GM18502 (cell line): ENCODE measurements around the gene SLC36A2.
"Not testable (repeated sequence)": the region's sequence is repeated elsewhere in the genome, so short reads cannot be mapped to it uniquely, and the experiment has no call there.

Source experiments
- ATAC-seq: cut with Tn5 transposase; IDR thresholded peaks from one replicate; pipeline ENCODE4 v1.9.1; 2021; ENCODE audit warnings: mild to moderate bottlenecking; ENCODE audit not compliant: unreplicated experiment, poor library complexity

The SLC36A2 gene

DNA sequence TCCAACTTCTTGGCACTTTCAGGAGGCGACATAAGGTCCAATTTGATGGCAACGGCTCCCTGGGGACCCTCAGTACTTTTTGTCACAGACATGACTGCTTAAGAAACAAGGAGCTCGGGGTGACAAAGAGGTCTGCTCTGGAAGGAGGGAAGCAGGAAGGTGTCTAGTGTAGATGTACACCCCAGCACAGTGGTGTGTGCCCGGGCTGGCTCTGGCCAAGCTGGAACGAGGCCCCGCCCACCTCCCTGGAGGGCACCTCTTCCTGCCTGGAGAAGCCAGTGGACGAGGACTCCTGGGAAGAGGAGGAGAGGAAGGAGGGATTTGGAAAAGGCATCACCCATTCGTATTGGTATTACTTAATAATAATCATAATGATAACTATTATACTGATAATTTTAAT, at the start of gene SLC36A2:
TSS of gene SLC36A2 (minus strand) at position 191 of the 400 bp plus-strand sequence. CDS start at position 92, 99 bp downstream.
- ATAC-seq: no peak

DNA sequence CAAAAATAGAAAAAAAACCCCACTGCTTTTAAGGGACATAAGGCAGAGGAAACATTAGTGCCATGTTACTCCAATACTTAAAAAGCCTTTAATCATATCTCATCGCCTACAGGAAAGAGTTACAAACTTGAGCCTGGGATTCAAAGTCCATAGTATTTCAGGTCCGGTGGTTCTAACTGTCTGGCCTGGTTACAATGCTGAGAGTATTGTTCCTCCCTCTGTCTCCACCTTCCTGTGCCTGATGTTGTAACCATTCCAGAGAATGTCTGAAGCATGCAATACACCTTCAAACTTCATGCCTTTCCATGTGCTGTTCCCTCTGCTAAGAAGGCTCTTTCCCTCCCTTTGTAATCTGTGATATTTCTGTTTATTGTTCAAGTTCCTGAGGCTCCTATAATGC, 41.6 kb upstream of the SLC36A2 start:
- ATAC-seq: no peak

DNA sequence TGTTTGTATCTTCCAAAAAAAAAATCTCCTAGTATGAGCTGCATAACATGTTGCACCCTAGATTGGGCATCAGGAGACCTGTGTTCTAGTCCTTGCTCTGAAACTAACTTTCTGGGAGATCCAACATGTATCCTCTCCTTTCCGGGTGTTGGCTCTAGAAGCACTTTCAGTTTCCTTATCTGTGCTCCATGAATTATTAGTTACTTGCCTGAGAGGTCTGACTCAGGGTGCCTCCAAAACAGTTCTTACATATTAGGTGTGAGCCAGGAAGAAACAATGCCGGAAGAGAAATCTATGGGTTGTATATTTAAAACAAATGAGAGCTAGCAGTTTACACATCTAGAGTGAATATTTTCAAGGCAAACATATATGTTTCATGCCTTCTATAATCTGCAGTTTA, 36.7 kb upstream of the SLC36A2 start:
- no peak for ATAC-seq

DNA sequence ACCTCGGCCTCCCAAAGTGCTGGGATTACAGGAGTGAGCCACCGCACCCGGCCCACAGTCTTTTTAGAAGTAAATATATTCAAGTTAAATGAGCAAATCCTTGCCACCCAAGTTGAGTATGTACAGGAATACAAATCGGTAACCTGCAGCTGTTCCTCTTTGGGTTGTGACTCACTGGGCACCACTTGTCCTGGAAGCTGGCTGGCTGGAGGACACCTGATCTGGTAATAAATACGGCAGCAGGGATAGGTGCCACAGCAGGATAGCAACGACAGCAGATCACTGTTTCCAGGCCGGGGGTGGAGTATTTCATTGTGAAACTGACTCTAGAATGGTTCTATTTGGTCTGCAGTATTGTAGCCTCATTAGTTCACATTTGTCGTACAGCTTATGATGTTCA, 35.7 kb upstream of the SLC36A2 start:
- no peak for ATAC-seq

DNA sequence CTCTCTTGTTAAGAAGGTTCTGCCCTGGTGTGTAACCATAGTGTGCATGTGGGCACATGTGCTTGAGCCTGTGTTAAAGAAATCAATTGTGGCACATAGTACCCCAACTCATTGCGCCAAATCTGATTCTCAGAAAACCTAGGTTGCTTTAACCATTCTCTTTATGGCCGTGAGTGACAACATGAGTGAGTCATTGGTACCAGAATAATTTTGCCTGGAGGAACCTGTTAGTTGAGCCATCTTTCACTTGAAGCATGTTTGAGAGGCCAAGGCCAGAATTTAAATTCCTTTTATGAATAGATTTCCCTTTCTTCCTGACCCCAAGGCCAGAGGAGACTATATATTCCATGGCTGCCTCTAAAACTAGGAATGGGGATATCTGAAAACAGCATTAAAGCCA, 35.2 kb upstream of the SLC36A2 start:
- no peak for ATAC-seq

DNA sequence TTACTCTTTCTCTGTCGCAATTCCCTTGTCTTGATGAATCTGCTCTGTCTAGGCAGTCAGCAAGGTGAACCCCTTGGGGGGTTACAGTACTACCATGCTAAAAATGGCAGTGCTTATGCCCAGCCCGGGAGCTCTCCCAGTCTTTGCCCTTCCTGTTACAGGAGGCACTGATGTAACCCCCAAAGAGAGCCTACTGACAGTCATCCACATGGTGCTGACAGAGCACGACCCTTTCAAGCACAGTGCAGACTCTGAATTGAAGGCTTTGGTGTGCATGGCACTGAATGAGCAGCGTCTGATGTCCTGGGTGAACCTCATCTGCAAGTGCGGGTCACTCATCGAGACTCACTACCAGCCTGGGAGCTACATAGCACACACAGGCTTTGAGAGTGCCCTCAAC, 34.5 kb upstream of the SLC36A2 start:
- ATAC-seq: no peak

DNA sequence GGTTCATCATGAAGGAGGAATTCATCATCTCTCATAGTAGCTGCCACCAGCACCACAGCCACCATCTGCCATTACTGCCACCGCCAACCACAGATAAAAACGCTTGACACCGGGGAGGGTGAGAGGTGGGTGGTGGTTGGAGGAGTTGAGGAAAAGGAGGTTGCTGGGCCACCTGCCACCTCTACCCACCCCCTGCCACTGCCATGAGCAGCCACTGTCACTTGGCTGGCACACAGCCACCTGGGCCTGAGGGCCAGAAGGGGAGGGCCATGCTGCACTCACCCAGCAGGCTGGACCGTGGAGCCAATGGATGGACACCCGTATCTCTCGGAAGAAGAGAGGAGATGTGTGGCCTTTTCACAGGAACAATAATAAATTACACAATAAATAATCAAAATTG, 31.3 kb upstream of the SLC36A2 start:
- no peak for ATAC-seq

DNA sequence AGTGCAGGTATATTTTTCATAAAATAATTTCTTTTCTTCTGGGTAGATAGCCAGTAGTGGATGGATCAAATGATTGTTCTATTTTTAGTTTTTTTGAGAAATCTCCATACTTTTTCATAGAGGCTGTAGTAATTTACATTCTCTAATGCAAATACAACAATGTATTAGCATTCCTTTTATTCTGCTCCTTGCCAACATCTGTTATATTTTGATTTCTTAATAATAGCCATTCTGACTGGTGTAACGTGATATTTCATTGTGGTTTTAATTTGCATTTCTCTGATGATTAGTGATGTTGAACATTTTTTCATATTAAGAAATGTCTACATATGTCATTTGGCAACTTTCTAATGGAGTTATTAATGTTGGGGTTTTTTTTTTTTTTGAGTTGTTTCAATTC, 27.2 kb upstream of the SLC36A2 start:
- no peak for ATAC-seq

DNA sequence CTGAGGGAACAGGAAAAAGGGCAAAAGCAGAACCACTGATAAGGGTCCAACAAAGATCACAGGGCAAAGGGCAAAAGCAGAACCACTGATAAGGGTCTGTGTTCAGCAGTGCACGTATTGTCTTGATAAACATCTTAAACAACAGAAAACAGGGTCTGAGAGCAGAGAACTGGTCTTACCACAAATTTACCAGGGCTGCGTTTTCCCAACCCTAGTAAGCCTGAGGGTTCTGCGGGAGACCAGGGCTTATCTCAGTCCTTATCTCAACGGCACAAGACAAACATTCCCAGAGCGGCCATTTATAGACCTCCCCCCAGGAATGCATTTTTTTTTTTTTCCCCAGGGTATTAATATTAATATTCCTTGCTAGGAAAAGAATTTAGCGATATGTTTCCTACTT, 19.7 kb upstream of the SLC36A2 start:
- not testable (repeated sequence) for ATAC-seq

DNA sequence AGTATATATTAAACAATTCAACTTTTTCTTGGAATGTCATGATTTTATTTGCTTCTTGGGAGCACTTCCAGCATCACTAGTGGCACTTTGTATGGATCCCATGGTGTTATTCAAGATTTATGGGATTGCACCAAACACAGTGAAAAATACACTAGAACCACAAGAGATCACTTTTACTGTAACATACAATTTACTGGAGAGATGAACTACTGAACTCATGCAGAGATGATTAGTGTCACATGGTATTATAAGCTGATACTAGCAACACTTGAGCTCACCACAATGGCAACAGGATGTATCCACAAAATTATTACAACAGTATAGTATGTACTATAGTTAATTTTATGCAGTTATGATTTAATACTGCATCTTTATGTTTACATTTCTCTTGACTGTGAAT, 16.3 kb upstream of the SLC36A2 start:
- no peak for ATAC-seq

DNA sequence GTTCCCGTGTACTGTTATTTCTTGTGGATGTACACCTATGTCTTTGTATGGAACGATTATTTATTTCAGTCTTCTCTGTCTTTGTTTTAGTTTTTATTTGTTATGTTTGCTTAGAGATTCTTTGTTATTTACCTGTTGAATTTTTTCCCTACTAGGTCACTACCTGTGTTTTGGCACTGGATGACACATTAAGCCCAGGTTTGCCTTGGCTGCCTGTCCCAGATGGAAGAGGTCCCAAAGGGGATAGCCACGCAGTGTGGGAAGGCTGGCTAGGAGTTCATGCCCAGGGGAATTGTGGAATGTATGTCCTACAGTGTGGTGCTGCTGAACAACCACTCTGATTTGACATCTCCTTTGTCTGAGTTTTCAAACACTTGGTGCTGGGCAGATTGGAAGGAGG, 15.6 kb upstream of the SLC36A2 start:
- ATAC-seq: no peak

DNA sequence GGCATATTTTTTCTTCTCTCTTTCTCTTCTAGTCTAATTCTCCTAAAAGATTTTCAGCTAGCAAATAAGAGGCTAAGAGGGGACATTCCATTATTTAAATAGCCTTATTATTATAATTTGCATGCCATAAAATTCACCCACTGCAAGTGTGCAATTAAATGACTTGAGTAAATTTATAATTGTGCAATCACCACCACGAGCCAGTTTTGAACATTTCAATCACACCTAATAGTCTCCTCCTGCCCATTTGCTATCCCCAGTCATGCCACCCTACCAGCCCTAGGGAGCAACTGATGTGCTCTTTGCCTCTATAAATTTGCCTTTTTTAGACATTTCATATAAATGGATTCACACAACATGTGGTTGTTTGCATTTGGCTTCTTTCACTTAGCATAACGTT, 12.0 kb upstream of the SLC36A2 start:
- ATAC-seq: no peak

DNA sequence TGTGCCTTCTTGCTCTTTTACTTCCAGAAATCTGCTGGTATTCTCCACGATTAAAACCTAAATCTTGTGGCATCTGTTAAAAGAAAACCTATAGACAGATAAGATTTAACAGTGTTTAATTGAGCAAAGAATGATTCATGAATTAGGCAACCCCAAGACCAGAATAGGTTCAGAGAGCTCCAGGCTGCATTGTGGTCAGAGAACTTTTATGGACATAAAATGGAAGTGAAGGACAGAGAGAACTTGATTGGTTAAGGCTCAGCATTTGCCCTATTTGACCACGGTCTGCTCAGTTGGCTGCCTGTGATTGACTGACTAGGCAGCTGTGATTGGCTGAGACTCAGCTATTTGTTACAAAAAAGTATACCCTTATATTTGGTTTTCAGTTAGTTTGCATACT, 10.4 kb upstream of the SLC36A2 start:
- no peak for ATAC-seq

DNA sequence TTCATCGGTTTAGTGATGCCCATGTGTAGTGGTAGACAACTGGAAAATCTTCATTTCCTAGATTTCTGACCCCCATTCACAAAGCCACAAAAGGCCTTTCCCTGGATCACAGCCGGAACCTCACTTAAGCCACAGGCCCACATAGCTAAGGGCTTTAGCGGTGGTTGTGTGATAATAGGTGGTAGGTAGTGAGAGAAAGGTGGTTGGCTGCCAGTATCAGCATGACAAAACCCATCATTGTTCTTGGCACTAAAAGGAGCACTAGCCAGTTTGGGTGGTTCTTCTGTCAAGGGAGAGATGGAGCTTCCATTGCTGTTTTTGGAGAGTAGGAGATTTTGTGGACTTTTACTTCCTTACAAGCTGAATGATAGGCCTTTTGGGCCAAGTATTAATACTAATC, 9.7 kb upstream of the SLC36A2 start:
- no peak for ATAC-seq

DNA sequence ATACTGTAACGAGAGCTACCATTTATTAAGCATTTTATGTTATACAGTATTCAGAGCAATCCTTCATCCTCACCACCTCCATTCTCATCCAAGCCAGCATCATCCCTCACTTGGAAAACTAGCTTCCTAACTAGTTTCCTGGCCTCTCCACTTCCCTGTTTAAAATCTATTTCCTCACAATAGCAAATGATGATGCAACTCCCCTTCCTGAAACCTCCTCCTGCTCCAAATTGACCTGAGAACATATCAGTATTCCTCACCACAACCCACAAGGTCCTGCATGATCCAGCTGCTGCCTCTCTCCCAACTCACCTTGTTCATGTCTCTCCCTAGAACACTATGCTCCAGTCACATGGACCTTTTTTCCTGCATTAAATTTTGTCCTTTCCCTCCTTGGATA, 4.3 kb upstream of the SLC36A2 start:
- no peak for ATAC-seq

DNA sequence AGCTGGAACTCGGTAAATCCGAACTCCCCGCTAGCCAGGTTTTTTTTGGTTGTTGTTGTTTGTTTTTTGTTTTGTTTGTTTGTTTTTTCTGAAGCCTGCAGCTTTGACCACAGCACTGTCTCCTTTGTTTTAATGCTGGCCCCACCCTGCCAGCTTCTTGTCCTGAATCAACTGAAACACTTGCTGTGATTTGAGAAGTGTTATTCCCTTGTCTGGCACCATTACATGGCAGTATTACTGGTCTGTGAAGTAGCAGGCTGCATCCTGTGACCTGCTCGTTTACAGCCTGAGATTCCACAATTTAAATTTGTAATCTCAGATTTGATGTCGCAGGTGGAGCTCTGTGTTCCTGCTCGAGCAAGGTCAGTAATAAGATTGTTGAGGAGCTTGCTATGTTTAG, 1.4 kb upstream of the SLC36A2 start:
- no peak for ATAC-seq

DNA sequence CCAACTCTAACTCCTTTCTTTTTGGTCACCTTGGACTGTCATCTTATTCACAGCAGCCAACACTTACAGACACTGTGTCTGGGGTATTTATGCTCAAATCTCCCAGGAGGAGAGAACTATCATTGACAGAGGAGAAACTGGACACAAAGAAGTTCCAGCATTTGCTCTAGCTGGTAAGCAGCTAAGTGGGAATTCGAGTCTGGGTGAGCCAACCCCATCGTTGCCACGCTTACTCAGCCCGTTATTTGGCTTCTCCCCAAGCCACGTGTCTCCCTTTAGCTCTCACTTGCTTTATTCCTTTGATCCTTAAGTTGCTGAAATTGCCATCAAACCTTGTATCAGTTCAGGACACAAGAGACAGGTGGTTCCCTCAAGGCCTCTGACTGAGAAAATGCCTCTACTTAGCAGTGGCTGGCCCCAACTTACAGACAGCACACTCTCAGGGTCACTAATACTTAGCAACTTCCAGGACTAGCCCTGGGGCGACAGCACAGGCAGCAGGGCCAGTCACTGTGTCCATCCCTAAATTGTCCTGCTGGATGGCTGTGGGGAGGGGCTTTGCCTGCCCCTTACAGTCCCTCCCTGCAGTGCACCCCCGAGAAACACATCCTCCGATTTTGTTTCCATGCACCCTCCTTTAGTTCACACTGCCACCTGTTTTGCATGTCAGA, 1.4 kb downstream of the SLC36A2 start:
- no peak for ATAC-seq

DNA sequence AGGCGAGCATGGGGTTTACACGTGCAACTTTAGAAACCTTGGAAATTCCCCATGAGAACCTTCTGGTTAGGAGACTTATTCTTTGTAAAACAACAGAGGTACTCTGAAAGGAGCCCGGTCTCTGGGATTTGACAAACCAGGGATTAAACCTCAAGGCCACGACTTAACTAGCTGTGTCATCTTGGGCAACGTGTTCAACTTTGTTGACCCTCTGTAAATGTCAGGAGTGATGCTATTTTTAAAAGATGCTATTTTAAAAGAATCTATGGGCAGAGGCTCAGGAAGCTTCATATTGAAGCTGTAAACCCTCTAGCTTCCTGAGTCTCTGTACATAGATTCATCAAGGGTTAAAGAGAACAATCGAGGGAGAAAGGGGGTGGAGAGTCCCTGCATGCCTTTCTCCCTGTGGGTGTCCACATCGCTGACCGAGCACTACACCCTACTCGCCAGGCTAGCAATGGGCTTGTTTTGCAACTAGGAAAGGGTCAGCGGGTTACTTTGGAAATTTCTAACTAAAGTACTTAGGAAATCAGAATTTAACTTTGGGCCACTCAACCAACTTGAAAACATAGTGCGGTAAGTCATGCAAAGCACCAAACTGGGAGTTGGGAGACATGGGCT, 2.1 kb downstream of the SLC36A2 start:
- no peak for ATAC-seq

DNA sequence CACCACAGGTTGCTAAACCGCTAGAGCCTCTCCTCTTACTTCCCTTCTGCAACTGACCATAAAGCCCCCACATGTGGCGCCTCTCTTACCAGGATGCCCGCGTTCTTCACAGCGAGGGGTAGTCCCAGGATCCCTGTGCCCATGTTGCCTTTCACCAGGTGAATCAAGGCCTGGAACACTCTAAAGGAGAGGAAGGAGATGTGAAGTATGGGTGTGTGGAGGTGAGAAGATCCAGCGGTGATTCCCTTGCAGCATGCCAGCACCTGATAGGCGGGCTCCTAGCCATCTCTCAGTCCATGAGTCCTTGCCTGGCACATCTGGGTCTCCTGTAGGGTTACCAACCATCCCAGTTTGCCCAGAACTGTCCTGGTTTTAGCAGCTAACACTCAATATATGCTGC, 3.3 kb downstream of the SLC36A2 start:
- ATAC-seq: no peak

DNA sequence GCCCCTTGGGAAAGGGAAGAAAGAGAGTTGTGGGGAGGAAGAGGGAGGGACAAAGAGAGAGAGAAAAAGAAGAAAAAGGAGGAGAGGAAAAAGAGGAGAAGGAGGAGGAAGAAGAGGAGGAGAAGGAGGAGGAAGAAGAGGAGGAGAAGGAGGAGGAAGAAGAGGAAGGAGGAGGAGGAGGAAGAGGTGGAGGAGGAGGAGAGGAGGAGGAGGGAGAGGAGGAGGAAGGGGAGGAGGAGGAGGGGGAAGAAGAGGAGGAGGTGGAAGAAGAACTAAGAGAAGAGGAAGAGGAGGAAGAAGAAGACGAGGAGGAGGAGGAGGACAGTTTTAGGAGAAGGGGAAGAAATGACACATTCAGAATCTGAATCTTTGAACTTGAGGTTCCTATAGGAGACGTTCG, 7.4 kb downstream of the SLC36A2 start:
- no peak for ATAC-seq

DNA sequence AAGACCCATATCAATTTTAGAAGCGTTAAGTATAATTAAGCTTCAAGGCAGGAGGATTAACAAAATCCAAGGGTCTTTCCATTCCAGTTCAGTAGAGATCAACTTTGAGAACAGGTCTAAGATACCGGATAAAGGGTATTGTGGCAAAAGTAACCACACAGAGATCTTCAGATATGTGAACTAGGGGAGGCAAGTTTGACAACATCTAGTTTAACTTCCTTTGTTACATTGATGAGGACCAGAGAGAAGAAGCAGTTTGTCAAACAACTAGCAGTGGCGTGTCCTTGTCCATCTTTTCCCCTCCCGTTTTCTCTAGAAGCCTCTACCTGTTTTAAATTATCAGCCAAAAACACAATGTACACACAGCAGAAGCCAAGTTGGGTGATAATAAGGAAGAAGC, 8.6 kb downstream of the SLC36A2 start:
- ATAC-seq: no peak

DNA sequence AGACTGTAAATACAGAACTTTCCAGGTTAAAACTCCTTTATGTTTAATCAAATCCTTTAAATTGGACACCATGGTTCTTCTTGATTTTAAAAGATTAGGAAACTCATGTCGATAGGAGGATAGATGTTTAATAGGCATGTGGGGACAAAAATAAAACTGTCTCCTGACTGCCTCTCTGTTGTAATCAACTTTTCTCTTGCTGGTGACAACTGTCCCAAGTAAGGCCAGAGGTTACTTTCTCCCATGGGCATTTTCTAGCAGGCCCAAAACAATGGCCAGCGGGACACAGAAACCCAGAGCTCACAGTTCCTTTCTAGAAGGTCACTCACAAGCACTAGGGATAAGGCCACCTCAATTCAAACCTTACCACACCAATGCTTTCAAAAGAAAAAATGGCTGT, 14.5 kb downstream of the SLC36A2 start:
- ATAC-seq: no peak
